IMR-90 (cell line): ENCODE data around the gene IL3RA. TPM values are rescaled to one million over a fixed set of nuclear protein-coding genes. Genes with fewer than 3 reads are reported as not detected.

Experiments used
- ATAC-seq: fragments of 200-7000 bp; cut with Tn5 transposase; 2 replicates; pipeline ENCODE4 v1.9.1; 2020; ENCODE audit warnings: low read depth, mild to moderate bottlenecking, moderate library complexity
- BruUV-seq: library from RNA; stranded (reverse); fragments of 400-500 nt; replicated peaks from 2 replicates; lab custom pipeline; 2021; lab: Mats Ljungman, UMichigan
- CTCF ChIA-PET: fragments of 300-600 bp; formaldehyde crosslinking; extraction: SDS; loops from one replicate; lab custom pipeline; 2021; ENCODE audit warnings: antibody characterized with exemption; lab: Yijun Ruan, JAX
- POLR2A ChIA-PET: fragments of 300-600 bp; sonication (Branson Sonifier 250); formaldehyde crosslinking; loops from one replicate; lab custom pipeline; 2022; ENCODE audit warnings: antibody characterized with exemption; ENCODE audit not compliant: unreplicated experiment; lab: Charles Lee
- DNase-seq: peaks from one replicate; pipeline ENCODE4 v3.0.0; 2013
- H2AFZ ChIP-seq: replicated peaks from 2 replicates; pipeline ENCODE3; 2013; ENCODE audit warnings: low read length, mild to moderate bottlenecking; ENCODE audit not compliant: poor library complexity
- H2AK5ac ChIP-seq: 2 replicates; pipeline ENCODE4 v1.6.1; 2013; ENCODE audit warnings: low read depth, low read length, inconsistent platforms
- H2AK9ac ChIP-seq: replicated peaks from 2 replicates; pipeline ENCODE3; 2013; ENCODE audit warnings: mild to moderate bottlenecking, low read depth, low read length, moderate library complexity; ENCODE audit not compliant: poor library complexity
- H2BK120ac ChIP-seq: 2 replicates; pipeline ENCODE4 v1.6.1; 2013; ENCODE audit warnings: low read depth, low read length, inconsistent platforms
- H2BK15ac ChIP-seq: 3 replicates; pipeline ENCODE4 v1.6.1; 2013; ENCODE audit warnings: low read depth, low read length, inconsistent platforms
- H2BK20ac ChIP-seq: 2 replicates; pipeline ENCODE4 v1.6.1; 2013; ENCODE audit warnings: low read depth, mild to moderate bottlenecking, inconsistent platforms, low read length, moderate library complexity
- H2BK5ac ChIP-seq: 2 replicates; pipeline ENCODE4 v1.6.1; 2013; ENCODE audit warnings: mild to moderate bottlenecking, low read depth, low read length, inconsistent platforms; ENCODE audit not compliant: poor library complexity, severe bottlenecking
- H3K14ac ChIP-seq: replicated peaks from 2 replicates; pipeline ENCODE4 v1.6.1; 2013; ENCODE audit warnings: low read depth, low read length, inconsistent platforms
- H3K18ac ChIP-seq: 2 replicates; pipeline ENCODE4 v1.6.1; 2013; ENCODE audit warnings: low read depth, low read length, control low read depth
- H3K23ac ChIP-seq: 2 replicates; pipeline ENCODE4 v1.6.1; 2013; ENCODE audit warnings: low read depth, low read length, inconsistent platforms
- H3K27ac ChIP-seq: 2 replicates; pipeline ENCODE4 v1.5.1; 2013; ENCODE audit warnings: mild to moderate bottlenecking, control low read depth, low read length; ENCODE audit not compliant: insufficient read depth
- H3K27me3 ChIP-seq: 2 replicates; pipeline ENCODE4 v1.6.1; 2013; ENCODE audit warnings: low read length; ENCODE audit not compliant: control insufficient read depth, insufficient read depth
- H3K36me3 ChIP-seq: 2 replicates; pipeline ENCODE4 v1.6.1; 2013; ENCODE audit warnings: low read length, mixed read lengths; ENCODE audit not compliant: control insufficient read depth, insufficient read depth
- H3K4ac ChIP-seq: 2 replicates; pipeline ENCODE4 v1.6.1; 2013; ENCODE audit warnings: low read depth, low read length, inconsistent platforms
- H3K4me1 ChIP-seq: 2 replicates; pipeline ENCODE4 v1.6.1; 2013; ENCODE audit warnings: low read length, mixed read lengths; ENCODE audit not compliant: control insufficient read depth, insufficient read depth
- H3K4me2 ChIP-seq: 2 replicates; pipeline ENCODE4 v1.6.1; 2013; ENCODE audit warnings: low read depth, mild to moderate bottlenecking, control low read depth, low read length, moderate library complexity
- H3K4me3 ChIP-seq: 2 replicates; pipeline ENCODE4 v1.5.1; 2013; ENCODE audit warnings: low read depth, mild to moderate bottlenecking, control low read depth, low read length, moderate library complexity; ENCODE audit not compliant: insufficient read depth
- H3K56ac ChIP-seq: 2 replicates; pipeline ENCODE4 v1.6.1; 2013; ENCODE audit warnings: low read length, inconsistent platforms; ENCODE audit not compliant: insufficient read depth; ENCODE audit errors: extremely low read depth
- H3K79me1 ChIP-seq, 2 experiments: 2 replicates each; pipeline ENCODE4 v1.6.1; 2013; ENCODE audit warnings: low read length in 2 of 2, inconsistent platforms in 1 of 2, low read depth in 1 of 2
- H3K9ac ChIP-seq: 2 replicates; pipeline ENCODE4 v1.6.1; 2013; ENCODE audit warnings: low read depth, low read length, control low read depth
- H3K9me1 ChIP-seq: 2 replicates; pipeline ENCODE4 v1.6.1; 2013; ENCODE audit warnings: low read length, inconsistent platforms; ENCODE audit not compliant: insufficient read depth
- H3K9me3 ChIP-seq: 2 replicates; pipeline ENCODE4 v1.6.1; 2013; ENCODE audit warnings: low read length; ENCODE audit not compliant: control insufficient read depth, insufficient read depth
- H4K20me1 ChIP-seq: 2 replicates; pipeline ENCODE4 v1.6.1; 2013; ENCODE audit warnings: low read length, inconsistent platforms; ENCODE audit not compliant: insufficient read depth
- H4K5ac ChIP-seq: 2 replicates; pipeline ENCODE4 v1.6.1; 2013; ENCODE audit warnings: mild to moderate bottlenecking, low read depth, low read length, control low read depth
- H4K8ac ChIP-seq, 2 experiments: 2 replicates each; pipeline ENCODE4 v1.6.1; 2013; ENCODE audit warnings: low read depth in 2 of 2, low read length in 2 of 2, control low read depth in 1 of 2, inconsistent platforms in 1 of 2
- H4K91ac ChIP-seq: 2 replicates; pipeline ENCODE4 v1.6.1; 2013; ENCODE audit warnings: low read depth, low read length, inconsistent platforms; ENCODE audit not compliant: insufficient read depth
- BHLHE40 ChIP-seq: fragments of 150-350 bp; IDR thresholded peaks from 2 replicates; pipeline ENCODE4 v1.6.1; 2016; ENCODE audit warnings: mild to moderate bottlenecking, low read depth, low read length
- CEBPB ChIP-seq: IDR thresholded peaks from 2 replicates; pipeline ENCODE4 v1.6.1; 2012; ENCODE audit warnings: low read depth, low read length, improper control_type of control experiment
- CHD1 ChIP-seq: IDR thresholded peaks from 2 replicates; pipeline ENCODE4 v1.6.1; 2012; ENCODE audit warnings: low read depth, low read length, improper control_type of control experiment
- CTCF ChIP-seq: conservative IDR thresholded peaks from 2 replicates; pipeline ENCODE4 v1.5.1; 2012; ENCODE audit warnings: mild to moderate bottlenecking, low read depth, low read length, improper control_type of control experiment
- ELK1 ChIP-seq: fragments of 150-350 bp; IDR thresholded peaks from 2 replicates; pipeline ENCODE4 v1.6.1; 2016; ENCODE audit warnings: low read depth, mild to moderate bottlenecking, low read length, moderate library complexity, borderline replicate concordance
- FOS ChIP-seq: fragments of 150-350 bp; IDR thresholded peaks from 2 replicates; pipeline ENCODE4 v1.6.1; 2016; ENCODE audit warnings: low read depth, low read length
- MAFK ChIP-seq: IDR thresholded peaks from 2 replicates; pipeline ENCODE4 v1.6.1; 2012; ENCODE audit warnings: low read depth, low read length, improper control_type of control experiment
- MXI1 ChIP-seq: IDR thresholded peaks from 2 replicates; pipeline ENCODE4 v1.6.1; 2012; ENCODE audit warnings: low read depth, mild to moderate bottlenecking, low read length, moderate library complexity, borderline replicate concordance
- NFE2L2 ChIP-seq: fragments of 150-350 bp; IDR thresholded peaks from 2 replicates; pipeline ENCODE4 v1.6.1; 2016; ENCODE audit warnings: low read depth, mild to moderate bottlenecking, low read length
- POLR2A ChIP-seq: IDR thresholded peaks from 2 replicates; pipeline ENCODE4 v1.6.1; 2012; ENCODE audit warnings: mild to moderate bottlenecking, low read depth, low read length
- RCOR1 ChIP-seq: IDR thresholded peaks from 2 replicates; pipeline ENCODE4 v1.6.1; 2012; ENCODE audit warnings: mild to moderate bottlenecking, low read length, improper control_type of control experiment; ENCODE audit not compliant: insufficient replicate concordance
- RFX5 ChIP-seq: IDR thresholded peaks from 2 replicates; pipeline ENCODE4 v1.8.0; 2012; ENCODE audit warnings: low read depth, mild to moderate bottlenecking, low read length, moderate library complexity
- SMC3 ChIP-seq: fragments of 150-350 bp; IDR thresholded peaks from 2 replicates; pipeline ENCODE4 v1.6.1; 2016; ENCODE audit warnings: low read depth, mild to moderate bottlenecking, antibody characterized with exemption, low read length, moderate library complexity
- USF2 ChIP-seq: fragments of 150-350 bp; IDR thresholded peaks from 2 replicates; pipeline ENCODE4 v1.6.1; 2017; ENCODE audit warnings: mild to moderate bottlenecking, antibody characterized with exemption, low read length, low read depth
- WGBS, 2 experiments: methylation state at CpG; one replicate each; pipeline versions ENCODE4 v1.1.5 to v1.1.7; 2013; ENCODE audit warnings: missing lambda C conversion rate in 2 of 2; ENCODE audit not compliant: insufficient read length in 1 of 2; ENCODE audit errors: extremely low coverage in 2 of 2; 5-methylcytosine and 5-hydroxymethylcytosine counted together
- dilution Hi-C: fragments of 300-500 bp; cut with HindIII; formaldehyde crosslinking; loops from one replicate; pipeline ENCODE4 v1.14.3; 2018; ENCODE audit warnings: low sequenced_read_pairs; ENCODE audit not compliant: unreplicated experiment
- in situ Hi-C: fragments of 300-500 bp; cut with MboI; formaldehyde crosslinking; loops from 3 replicates; pipeline ENCODE4 v1.14.3; 2019; ENCODE audit warnings: low sequenced_read_pairs, inconsistent platforms, mixed read lengths
- intact Hi-C: fragments of 100-400 bp; cut with micrococcal nuclease; formaldehyde crosslinking; loops from 2 replicates; pipeline ENCODE4 v1.10.0; 2022
- polyA plus RNA-seq, 3 experiments: library from polyadenylated mRNA; depleted of rRNA; stranded (reverse); fragments of >200 nt; gene quantifications; 2 replicates each; pipeline ENCODE4 v1.2.3, GENCODE V29; 2012; ENCODE audit warnings: low replicate concordance in 1 of 3
- total RNA-seq: library from RNA; depleted of rRNA; stranded (reverse); fragments of >200 nt; gene quantifications from 2 replicates; pipeline ENCODE4 v1.2.3, GENCODE V29; 2012

IL3RA gene
- total and polyA plus RNA-seq, 2 of the 4 experiments (the other 2 are of a cell fraction): not detected

- Histone ChIP-seq H2AK5ac (no peak overlapping the region), H2AFZ (no peak overlapping the region), H3K14ac (no peak overlapping the region), H2AK9ac (no peak overlapping the region), H4K20me1 (no peaks in the 10 kb centered on the region), H4K8ac (no peak overlapping the region), H3K23ac (no peak overlapping the region), H3K27me3 (no peaks in the 10 kb centered on the region), H3K4ac (no peak overlapping the region), H4K5ac (no peak overlapping the region), H2BK5ac (no peak overlapping the region), H3K9me3 (peaks cover 11% of the 10 kb centered on the region), H2BK20ac (no peak overlapping the region), H3K9me1 (no peaks in the 10 kb centered on the region), H4K91ac (no peak overlapping the region), H3K36me3 (no peaks in the 10 kb centered on the region), H3K18ac (no peak overlapping the region), H3K56ac (no peak overlapping the region), H3K4me3 (no peak overlapping the region), H2BK15ac (no peak overlapping the region), H3K27ac (no peak overlapping the region), H3K4me2 (no peak overlapping the region), H2BK120ac (no peak overlapping the region), H3K9ac (no peak overlapping the region), H3K79me1 (no peaks in the 10 kb centered on the region), H3K4me1 (no peaks in the 10 kb centered on the region)
- 50% methylated on average over 1 of the region's 7 CpGs; no CpG with 5 or more reads in 1 of the 2 experiments for WGBS, 2 experiments
- dilution Hi-C loops (no loop called here), in situ Hi-C loops (no loop called here), intact Hi-C loops (no loop called here)
- TF ChIP-seq USF2: no peak
- no peak for TF ChIP-seq SMC3
- no peak for TF ChIP-seq CTCF
- TF ChIP-seq CHD1: no peak
- no peak for TF ChIP-seq POLR2A
- TF ChIP-seq RCOR1: no peak
- no peak for TF ChIP-seq RFX5
- TF ChIP-seq FOS: no peak
- no peak for TF ChIP-seq ELK1
- no peak for TF ChIP-seq MXI1
- TF ChIP-seq CEBPB: no peak
- no peak for TF ChIP-seq NFE2L2
- no peak for TF ChIP-seq BHLHE40
- TF ChIP-seq MAFK: no peak
- no peak for ATAC-seq
- CTCF ChIA-PET: no interaction called here
- POLR2A ChIA-PET: no interaction called here
- no TSS peak for BruUV-seq
- no peak for DNase-seq
These were observed 22.8 kb upstream of the IL3RA start for GRCh38 chrX:1313788-1314187.
